H9 (cell line): Measurements from ENCODE around the gene OR11H6. TPM values are rescaled to one million over a fixed set of nuclear protein-coding genes. Genes with fewer than 3 reads are reported as not detected.

ENCODE experiments used
- DNase-seq: peaks from one replicate; pipeline ENCODE4 v3.0.0-alpha.2; 2017
- H2AFZ ChIP-seq: one replicate; pipeline ENCODE4 v1.6.1; 2013; ENCODE audit warnings: mild to moderate bottlenecking, low read length, control low read depth, moderate library complexity
- H2AK5ac ChIP-seq: 2 replicates; pipeline ENCODE4 v1.6.1; 2013; ENCODE audit warnings: low read length, control low read depth, mixed read lengths; ENCODE audit not compliant: insufficient read length
- H2BK120ac ChIP-seq: one replicate; pipeline ENCODE4 v1.6.1; 2013; ENCODE audit warnings: low read depth, mild to moderate bottlenecking, low read length, control low read depth, inconsistent platforms; ENCODE audit not compliant: poor library complexity, severe bottlenecking
- H2BK12ac ChIP-seq: 2 replicates; pipeline ENCODE4 v1.6.1; 2013; ENCODE audit warnings: low read length, control low read depth, mixed read lengths, low read depth; ENCODE audit not compliant: insufficient read length
- H2BK15ac ChIP-seq: 2 replicates; pipeline ENCODE4 v1.6.1; 2013; ENCODE audit warnings: low read depth, low read length, control low read depth
- H2BK20ac ChIP-seq: one replicate; pipeline ENCODE4 v1.6.1; 2013; ENCODE audit warnings: low read depth, mild to moderate bottlenecking, low read length, control low read depth, inconsistent platforms; ENCODE audit not compliant: poor library complexity, severe bottlenecking
- H2BK5ac ChIP-seq: 2 replicates; pipeline ENCODE4 v1.6.1; 2013; ENCODE audit warnings: low read length, control low read depth, mixed read lengths; ENCODE audit not compliant: insufficient read length
- H3K14ac ChIP-seq: 2 replicates; pipeline ENCODE4 v1.6.1; 2013; ENCODE audit warnings: low read length, control low read depth; ENCODE audit not compliant: insufficient read depth
- H3K18ac ChIP-seq: 2 replicates; pipeline ENCODE4 v1.6.1; 2013; ENCODE audit warnings: low read depth, mild to moderate bottlenecking, mixed read lengths, low read length, control low read depth; ENCODE audit not compliant: insufficient read length
- H3K23ac ChIP-seq: 2 replicates; pipeline ENCODE4 v1.6.1; 2013; ENCODE audit warnings: low read length, control low read depth, mixed read lengths, low read depth; ENCODE audit not compliant: insufficient read length
- H3K23me2 ChIP-seq: 2 replicates; pipeline ENCODE4 v1.6.1; 2013; ENCODE audit warnings: low read depth, mild to moderate bottlenecking, mixed read lengths, low read length, control low read depth; ENCODE audit not compliant: insufficient read length, poor library complexity, severe bottlenecking
- H3K27ac ChIP-seq: 2 replicates; pipeline ENCODE4 v1.5.1; 2013; ENCODE audit warnings: low read length, control low read depth, mixed read lengths, low read depth; ENCODE audit not compliant: insufficient read length
- H3K27me3 ChIP-seq: 2 replicates; pipeline ENCODE4 v1.6.1; 2013; ENCODE audit warnings: low read length, control low read depth, inconsistent platforms; ENCODE audit not compliant: insufficient read depth
- H3K4ac ChIP-seq: 2 replicates; pipeline ENCODE4 v1.6.1; 2013; ENCODE audit warnings: low read depth, mild to moderate bottlenecking, control low read depth, inconsistent platforms, low read length, moderate library complexity
- H3K4me1 ChIP-seq: 2 replicates; pipeline ENCODE4 v1.6.1; 2013; ENCODE audit warnings: low read length, control low read depth, inconsistent platforms; ENCODE audit not compliant: insufficient read depth
- H3K4me2 ChIP-seq: 2 replicates; pipeline ENCODE4 v1.6.1; 2013; ENCODE audit warnings: low read length, control low read depth, mixed read lengths; ENCODE audit not compliant: insufficient read length, insufficient read depth
- H3K56ac ChIP-seq: 2 replicates; pipeline ENCODE4 v1.6.1; 2013; ENCODE audit warnings: low read depth, mild to moderate bottlenecking, mixed read lengths, low read length, control low read depth; ENCODE audit not compliant: insufficient read length
- H3K79me1 ChIP-seq: 2 replicates; pipeline ENCODE4 v1.6.1; 2013; ENCODE audit warnings: low read depth, mild to moderate bottlenecking, moderate library complexity, low read length, control low read depth, inconsistent platforms; ENCODE audit not compliant: insufficient read depth, poor library complexity, severe bottlenecking
- H3K79me2 ChIP-seq: 2 replicates; pipeline ENCODE4 v1.6.1; 2013; ENCODE audit warnings: low read length, control low read depth, inconsistent platforms; ENCODE audit not compliant: insufficient read depth
- H3K9ac ChIP-seq: 2 replicates; pipeline ENCODE4 v1.6.1; 2013; ENCODE audit warnings: low read length, control low read depth, mixed read lengths; ENCODE audit not compliant: insufficient read length; ENCODE audit errors: extremely low read depth
- H3K9me3 ChIP-seq: one replicate; pipeline ENCODE4 v1.6.1; 2013; ENCODE audit warnings: low read depth, low read length, inconsistent platforms; ENCODE audit not compliant: control insufficient read depth
- H3T11ph ChIP-seq: one replicate; pipeline ENCODE4 v1.6.1; 2013; ENCODE audit warnings: mild to moderate bottlenecking, low read length, control low read depth, inconsistent platforms
- H4K20me1 ChIP-seq: one replicate; pipeline ENCODE4 v1.6.1; 2013; ENCODE audit not compliant: control insufficient read depth, insufficient read length, insufficient read depth
- H4K5ac ChIP-seq: 2 replicates; pipeline ENCODE4 v1.6.1; 2013; ENCODE audit warnings: low read depth, mild to moderate bottlenecking, mixed read lengths, low read length, control low read depth; ENCODE audit not compliant: insufficient read length
- H4K8ac ChIP-seq: replicated peaks from 2 replicates; pipeline ENCODE4 v1.6.1; 2013; ENCODE audit warnings: low read length, control low read depth, mixed read lengths, low read depth; ENCODE audit not compliant: insufficient read length
- H4K91ac ChIP-seq: 2 replicates; pipeline ENCODE4 v1.6.1; 2013; ENCODE audit warnings: low read depth, mild to moderate bottlenecking, moderate library complexity, mixed read lengths, low read length, control low read depth; ENCODE audit not compliant: insufficient read length
- H3K27ac Mint-ChIP-seq, 3 experiments: 2 replicates in 2 of 3; 3 replicates in 1 of 3; pipeline ENCODE4 v1.8.0; 2020 to 2021; ENCODE audit warnings: mixed read lengths in 3 of 3, mild to moderate bottlenecking in 1 of 3, moderate library complexity in 1 of 3
- H3K27me3 Mint-ChIP-seq: 2 replicates; pipeline ENCODE4 v1.8.0; 2021; ENCODE audit warnings: low read depth, mild to moderate bottlenecking, moderate library complexity, mixed read lengths
- H3K36me3 Mint-ChIP-seq, 3 experiments: 2 replicates in 2 of 3; 3 replicates in 1 of 3; pipeline ENCODE4 v1.8.0; 2020 to 2021; ENCODE audit warnings: low read depth in 3 of 3, mixed read lengths in 3 of 3; ENCODE audit not compliant: insufficient read depth in 1 of 3
- H3K4me1 Mint-ChIP-seq, 2 experiments: 2 replicates each; pipeline ENCODE4 v1.8.0; 2020; ENCODE audit warnings: mixed read lengths in 2 of 2
- H3K4me3 Mint-ChIP-seq, 2 experiments: 2 replicates in 1 of 2; 3 replicates in 1 of 2; pipeline ENCODE4 v1.8.0; 2020 to 2021; ENCODE audit warnings: mild to moderate bottlenecking in 2 of 2, mixed read lengths in 2 of 2, moderate library complexity in 1 of 2
- H3K9me3 Mint-ChIP-seq, 2 experiments: 2 replicates in 1 of 2; 3 replicates in 1 of 2; pipeline ENCODE4 v1.8.0; 2020; ENCODE audit warnings: mild to moderate bottlenecking in 2 of 2, mixed read lengths in 2 of 2, moderate library complexity in 1 of 2
- CTCF ChIP-seq: fragments of 200-600 bp; sonication (generic); conservative IDR thresholded peaks from 3 replicates; pipeline ENCODE4 v1.8.0; 2021; ENCODE audit warnings: antibody characterized with exemption, mild to moderate bottlenecking
- WGBS: extraction: QIAGEN DNeasy Blood & Tissue Kit; methylation state at CpG from one replicate; pipeline ENCODE4 v1.1.7; 2013; ENCODE audit warnings: missing lambda C conversion rate, low lambda C conversion rate, mixed read lengths; ENCODE audit not compliant: insufficient read length; ENCODE audit errors: extremely low coverage; 5-methylcytosine and 5-hydroxymethylcytosine counted together
- total RNA-seq: library from RNA; stranded (reverse); gene quantifications from 2 replicates; pipeline ENCODE4 v1.2.1, GENCODE V29; 2021

OR11H6 gene
- total RNA-seq, 1 experiment from 2014 or later = not detected

DNA sequence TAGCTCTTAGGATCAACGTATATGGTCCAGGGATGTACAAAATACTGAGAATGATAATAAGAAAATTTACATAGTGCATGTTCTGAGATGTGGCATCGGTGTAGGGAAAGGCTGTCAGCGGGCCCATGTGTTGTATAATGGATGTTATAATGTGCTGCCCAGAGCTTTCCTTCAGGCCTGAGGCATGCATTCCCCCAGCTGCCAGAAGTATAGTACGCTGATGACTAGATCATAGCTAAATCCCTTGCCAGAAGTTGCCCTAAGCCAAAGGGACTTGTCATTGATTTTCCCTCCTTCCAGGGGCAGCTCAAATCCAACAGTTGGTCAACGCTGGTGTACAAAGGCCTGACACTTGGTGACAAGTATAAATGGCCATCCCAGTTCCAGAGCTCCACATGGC is 39.3 kb upstream of the OR11H6 start:
- H3K9me3 ChIP-seq = peaks cover 61% of the 10 kb centered on the region

More for the DNA sequence above, 39.3 kb upstream of the OR11H6 start:
- no peak overlapping the region for H3K27ac ChIP-seq
- no peak overlapping the region for H2BK5ac ChIP-seq
- H3K79me1 ChIP-seq = no peaks in the 10 kb centered on the region
- no peak overlapping the region for H3K9ac ChIP-seq
- no peaks in the 10 kb centered on the region for H4K20me1 ChIP-seq
- no peak overlapping the region for H4K91ac ChIP-seq
- no peaks in the 10 kb centered on the region for H3K23me2 ChIP-seq
- no peak overlapping the region for H2BK12ac ChIP-seq
- no peak overlapping the region for H2BK15ac ChIP-seq
- no peaks in the 10 kb centered on the region; the same call in 1 of the 2 replicates for H3K27me3 ChIP-seq
- H3K18ac ChIP-seq = no peak overlapping the region
- H4K5ac ChIP-seq = no peak overlapping the region
- H2AK5ac ChIP-seq = no peak overlapping the region
- H2AFZ ChIP-seq = no peak overlapping the region
- H4K8ac ChIP-seq = no peak overlapping the region
- H3K4me2 ChIP-seq = no peak overlapping the region
- no peak overlapping the region for H2BK120ac ChIP-seq
- H3K4me1 ChIP-seq = no peaks in the 10 kb centered on the region
- H3K4ac ChIP-seq = no peak overlapping the region
- H3K79me2 ChIP-seq = no peaks in the 10 kb centered on the region
- no peak overlapping the region for H3K4me3 Mint-ChIP-seq
- no peaks in the 10 kb centered on the region for H3K4me1 Mint-ChIP-seq
- no peak overlapping the region for H3K27ac Mint-ChIP-seq
- no peak overlapping the region for H3T11ph ChIP-seq
- no peak overlapping the region for H3K56ac ChIP-seq
- peaks cover 3 to 39% (median 10%) of the 10 kb centered on the region in 3 experiments; a peak in 6 of 7 replicates for H3K36me3 Mint-ChIP-seq
- H3K14ac ChIP-seq = no peak overlapping the region
- H2BK20ac ChIP-seq = no peak overlapping the region
- peaks cover 92 to 94% of the 10 kb centered on the region in 2 experiments for H3K9me3 Mint-ChIP-seq
- no CpG with 5 or more reads among the region's 5 CpGs for WGBS
- no peak overlapping the region for H3K23ac ChIP-seq
- no peaks in the 10 kb centered on the region; the same call in 1 of the 2 replicates for H3K27me3 Mint-ChIP-seq
- TF ChIP-seq CTCF = no peak
- DNase-seq = no peak
